Femur (tissue), 1 donor: ENCODE data around the gene NCKAP5.
A peak's percentile ranks its signal among the peaks of the same experiment; 100 is the strongest.

Experiments used
- DNase-seq: peaks from one replicate; pipeline ENCODE4 v3.0.0-alpha.2; 2017

The NCKAP5 gene

GRCh38 chr2:133453032-133453431 lies 115.2 kb downstream of the NCKAP5 start:
- no peak for DNase-seq

GRCh38 chr2:133452583-133452982 lies 115.7 kb downstream of the NCKAP5 start:
- DNase-seq, result no peak

GRCh38 chr2:133452146-133452545 lies 116.1 kb downstream of the NCKAP5 start:
- no peak for DNase-seq

- DNase-seq, result no peak
These were observed 120.1 kb downstream of the NCKAP5 start for GRCh38 chr2:133448195-133448594.

GRCh38 chr2:133447303-133447702 lies 121.0 kb downstream of the NCKAP5 start:
- no peak for DNase-seq

GRCh38 chr2:133444465-133444864 lies 123.8 kb downstream of the NCKAP5 start:
- DNase-seq, result no peak

- DNase-seq, result no peak
These were observed 125.9 kb downstream of the NCKAP5 start for GRCh38 chr2:133442393-133442792.

- DNase-seq, result no peak
These were observed 128.7 kb downstream of the NCKAP5 start for GRCh38 chr2:133439565-133439920.

- no peak for DNase-seq
These were observed 129.3 kb downstream of the NCKAP5 start for GRCh38 chr2:133438848-133439564.

GRCh38 chr2:133438026-133438425 lies 130.2 kb downstream of the NCKAP5 start:
- no peak for DNase-seq

- no peak for DNase-seq
These were observed 130.8 kb downstream of the NCKAP5 start for GRCh38 chr2:133437492-133437891.

GRCh38 chr2:133434959-133435668 lies 133.1 kb downstream of the NCKAP5 start:
- no peak for DNase-seq

- no peak for DNase-seq
These were observed 134.5 kb downstream of the NCKAP5 start for GRCh38 chr2:133433455-133434451.

- DNase-seq, result no peak
These were observed 135.5 kb downstream of the NCKAP5 start for GRCh38 chr2:133432778-133433177.

- no peak for DNase-seq
These were observed 137.0 kb downstream of the NCKAP5 start for GRCh38 chr2:133431289-133431688.

- DNase-seq, result no peak
These were observed 141.5 kb downstream of the NCKAP5 start for GRCh38 chr2:133426791-133427190.

- DNase-seq, result no peak
These were observed 142.7 kb downstream of the NCKAP5 start for GRCh38 chr2:133425612-133426011.

GRCh38 chr2:133424876-133425275 lies 143.4 kb downstream of the NCKAP5 start:
- DNase-seq, result peak; percentile 31

- no peak for DNase-seq
These were observed 145.3 kb downstream of the NCKAP5 start for GRCh38 chr2:133422931-133423351.

- DNase-seq, result peak; percentile 50
These were observed 146.5 kb downstream of the NCKAP5 start for GRCh38 chr2:133421516-133422324.

- no peak for DNase-seq
These were observed 147.5 kb downstream of the NCKAP5 start for GRCh38 chr2:133420788-133421187.

GRCh38 chr2:133418671-133419070 lies 149.6 kb downstream of the NCKAP5 start:
- DNase-seq, result no peak
